Fibroblast of skin of right quadriceps (primary cell): Measurements from ENCODE around the gene ZNF362.

Experiments
- DNase-seq: peaks from one replicate; pipeline ENCODE4 v3.0.0-alpha.2; 2013

Gene ZNF362

GRCh38 chr1:33348676-33349080 is 92.4 kb downstream of the ZNF362 start:
- DNase-seq, result no peak

GRCh38 chr1:33349081-33349759 is 92.9 kb downstream of the ZNF362 start:
- DNase-seq, result no peak

- DNase-seq, result peak; percentile 83
Observed at GRCh38 chr1:33349778-33350610, 93.7 kb downstream of the ZNF362 start.
